HEK293 (cell line): ENCODE data around the gene GNRHR.

Source experiments
- CTCF ChIA-PET: fragments of 350-600 bp; formaldehyde crosslinking; extraction: SDS; loops from one replicate; lab custom pipeline; 2021; ENCODE audit warnings: antibody characterized with exemption; lab: Yijun Ruan, JAX
- POLR2A ChIA-PET: fragments of 300-600 bp; formaldehyde crosslinking; extraction: SDS; loops from one replicate; lab custom pipeline; 2020; ENCODE audit warnings: antibody characterized with exemption, inconsistent platforms; lab: Yijun Ruan, JAX
- H3K27ac ChIP-seq: fragments of 200-500 bp; sonication (Bioruptor generic); 2 replicates; pipeline ENCODE4 v1.5.1; 2014; ENCODE audit warnings: low read depth, low read length, control low read depth, inconsistent platforms; ENCODE audit errors: extremely low read depth
- H3K36me3 ChIP-seq, 2 experiments: fragments of 200-500 bp in 1 of 2; sonication (Bioruptor generic) in 1 of 2; 1 replicate in 1 of 2; 2 replicates in 1 of 2; pipeline ENCODE4 v1.5.1; 2014 to 2017; ENCODE audit warnings: inconsistent platforms in 2 of 2, low read length in 2 of 2; ENCODE audit not compliant: control insufficient read depth in 2 of 2, insufficient read depth in 1 of 2
- H3K4me1 ChIP-seq: fragments of 200-500 bp; sonication (Bioruptor generic); 2 replicates; pipeline ENCODE4 v1.5.1; 2014; ENCODE audit warnings: mild to moderate bottlenecking, low read length, inconsistent platforms; ENCODE audit not compliant: control insufficient read depth, insufficient read depth
- H3K4me3 ChIP-seq: 2 replicates; pipeline ENCODE4 v1.5.1; 2011; ENCODE audit warnings: low read depth, mild to moderate bottlenecking, control low read depth, low read length, moderate library complexity
- H3K9me3 ChIP-seq: fragments of 200-500 bp; sonication (Bioruptor generic); 2 replicates; pipeline ENCODE4 v1.5.1; 2014; ENCODE audit warnings: low read depth, low read length, inconsistent platforms; ENCODE audit not compliant: control insufficient read depth, insufficient read depth
- EGR2 ChIP-seq: fragments of 450-650 bp; formaldehyde crosslinking; IDR thresholded peaks from 2 replicates; pipeline ENCODE4 v1.5.1; 2016; ENCODE audit warnings: low read depth, missing biosample characterization, missing genetic modification characterization
- ELK4 ChIP-seq: IDR thresholded peaks from 2 replicates; pipeline ENCODE4 v1.6.1; 2011; ENCODE audit warnings: mild to moderate bottlenecking, low read depth, low read length, borderline replicate concordance
- FEZF1 ChIP-seq: fragments of 450-650 bp; formaldehyde crosslinking; IDR thresholded peaks from 2 replicates; pipeline ENCODE4 v1.5.1; 2016; ENCODE audit warnings: missing biosample characterization, missing genetic modification characterization
- HOXA7 ChIP-seq: sonication (generic); formaldehyde crosslinking; IDR thresholded peaks from 2 replicates; pipeline ENCODE4 v1.8.1; 2022; ENCODE audit warnings: missing genetic modification reagents, borderline replicate concordance
- KLF16 ChIP-seq: fragments of 450-650 bp; formaldehyde crosslinking; IDR thresholded peaks from 2 replicates; pipeline ENCODE4 v1.5.1; 2017; ENCODE audit warnings: missing biosample characterization, missing genetic modification characterization
- KLF8 ChIP-seq: fragments of 450-650 bp; formaldehyde crosslinking; IDR thresholded peaks from 2 replicates; pipeline ENCODE4 v1.5.1; 2016; ENCODE audit warnings: missing biosample characterization, missing genetic modification characterization
- SP2 ChIP-seq: fragments of 450-650 bp; formaldehyde crosslinking; IDR thresholded peaks from 2 replicates; pipeline ENCODE4 v1.5.1; 2016; ENCODE audit warnings: missing biosample characterization, missing genetic modification characterization
- TCF7L2 ChIP-seq: IDR thresholded peaks from 2 replicates; pipeline ENCODE4 v1.6.1; 2011; ENCODE audit warnings: low read depth, mild to moderate bottlenecking, inconsistent platforms, low read length, moderate library complexity, borderline replicate concordance
- YY1 ChIP-seq: fragments of 450-650 bp; formaldehyde crosslinking; IDR thresholded peaks from 2 replicates; pipeline ENCODE4 v1.5.1; 2018; ENCODE audit warnings: missing biosample characterization, missing genetic modification characterization
- ZBTB11 ChIP-seq: fragments of 450-650 bp; formaldehyde crosslinking; conservative IDR thresholded peaks from 2 replicates; pipeline ENCODE4 v1.5.1; 2016; ENCODE audit warnings: low read depth, missing biosample characterization, missing genetic modification characterization
- ZBTB20 ChIP-seq: fragments of 450-650 bp; formaldehyde crosslinking; IDR thresholded peaks from 2 replicates; pipeline ENCODE4 v1.5.1; 2016; ENCODE audit warnings: missing biosample characterization, missing genetic modification characterization
- ZIC2 ChIP-seq: fragments of 450-650 bp; formaldehyde crosslinking; IDR thresholded peaks from 2 replicates; pipeline ENCODE4 v1.5.1; 2016; ENCODE audit warnings: missing biosample characterization, missing genetic modification characterization
- ZNF114 ChIP-seq: fragments of 450-650 bp; formaldehyde crosslinking; IDR thresholded peaks from 2 replicates; pipeline ENCODE4 v1.5.0; 2017; ENCODE audit warnings: missing biosample characterization, missing genetic modification characterization
- ZNF157 ChIP-seq: fragments of 450-650 bp; formaldehyde crosslinking; IDR thresholded peaks from 2 replicates; pipeline ENCODE4 v1.5.1; 2016; ENCODE audit warnings: missing biosample characterization, missing genetic modification characterization
- ZNF174 ChIP-seq: fragments of 450-650 bp; formaldehyde crosslinking; IDR thresholded peaks from 2 replicates; pipeline ENCODE4 v1.5.0; 2017; ENCODE audit warnings: missing biosample characterization, mild to moderate bottlenecking, missing genetic modification characterization
- ZNF274 ChIP-seq, 2 experiments: fragments of 200-500 bp in 1 of 2; fragments of 450-650 bp in 1 of 2; sonication (Bioruptor generic) in 1 of 2; formaldehyde crosslinking in 1 of 2; IDR thresholded peaks; 2 replicates each; pipeline versions ENCODE4 v1.5.1 to v1.6.1; 2014 to 2016; ENCODE audit warnings: borderline replicate concordance in 1 of 2, inconsistent platforms in 1 of 2, low read length in 1 of 2, missing biosample characterization in 1 of 2, missing genetic modification characterization in 1 of 2
- ZNF292 ChIP-seq: fragments of 450-650 bp; formaldehyde crosslinking; IDR thresholded peaks from 2 replicates; pipeline ENCODE4 v1.5.1; 2016; ENCODE audit warnings: low read depth, missing biosample characterization, missing genetic modification characterization, borderline replicate concordance
- ZNF354C ChIP-seq: fragments of 450-650 bp; formaldehyde crosslinking; IDR thresholded peaks from 2 replicates; pipeline ENCODE4 v1.5.1; 2016; ENCODE audit warnings: missing biosample characterization, missing genetic modification characterization, low read depth, borderline replicate concordance
- ZNF362 ChIP-seq: fragments of 450-650 bp; formaldehyde crosslinking; IDR thresholded peaks from 2 replicates; pipeline ENCODE4 v1.5.1; 2016; ENCODE audit warnings: missing biosample characterization, missing genetic modification characterization
- ZNF658 ChIP-seq: fragments of 450-650 bp; formaldehyde crosslinking; IDR thresholded peaks from 2 replicates; pipeline ENCODE4; 2016; ENCODE audit warnings: missing biosample characterization, missing genetic modification characterization
- ZSCAN16 ChIP-seq: fragments of 450-650 bp; formaldehyde crosslinking; IDR thresholded peaks from 2 replicates; pipeline ENCODE4 v1.5.1; 2016; ENCODE audit warnings: missing biosample characterization, missing genetic modification characterization
- ZSCAN30 ChIP-seq: fragments of 450-650 bp; IDR thresholded peaks from 2 replicates; pipeline ENCODE4 v1.5.1; 2018; ENCODE audit warnings: missing biosample characterization, mild to moderate bottlenecking, missing genetic modification characterization, moderate library complexity

GNRHR gene

GRCh38 chr4:67714955-67715354 is 39.2 kb downstream of the GNRHR start (continued):
- no peak for TF ChIP-seq ZSCAN16
- TF ChIP-seq ZNF274 (IDR thresholded peaks at IDR 0.05; ENCODE audit: low read length), result no peak
- TF ChIP-seq ZNF274 (tag by site-specific recombination; IDR thresholded peaks at IDR 0.05; ENCODE audit: borderline replicate concordance), result no peak

GRCh38 chr4:67714248-67714583 is 40.0 kb downstream of the GNRHR start:
- ChIA-PET CTCF (interaction anchor here (0.6 to 2.7 kb wide), 2 partner anchors 11 to 32 kb away, joined by 3 to 12 read pairs; no protein-coding TSS in a partner anchor), POLR2A (interaction anchor here (0.6 kb wide), 1 partner anchor 329 kb away, joined by 3 read pairs; no protein-coding TSS in a partner anchor)
- TF ChIP-seq ZBTB20 (tag by site-specific recombination) (no peak), EGR2 (no peak), YY1 (tag by site-specific recombination) (no peak), ELK4 (no peak), ZNF362 (tag by site-specific recombination) (no peak), ZNF174 (tag by site-specific recombination) (no peak), ZNF292 (tag by site-specific recombination) (no peak), SP2 (no peak), KLF8 (tag by site-specific recombination) (no peak), HOXA7 (CRISPR knock-in tag) (no peak), ZBTB11 (tag by site-specific recombination) (no peak), ZIC2 (tag by site-specific recombination) (no peak), TCF7L2 (no peak), ZNF157 (tag by site-specific recombination) (no peak), ZSCAN30 (no peak), ZNF114 (tag by site-specific recombination) (no peak), FEZF1 (tag by site-specific recombination) (no peak), ZNF354C (tag by site-specific recombination) (no peak), KLF16 (tag by site-specific recombination) (no peak), ZNF658 (tag by site-specific recombination) (no peak)
- no peaks in the 10 kb centered on the region for H3K9me3 ChIP-seq
- H3K4me1 ChIP-seq, result no peaks in the 10 kb centered on the region
- no peak overlapping the region for H3K4me3 ChIP-seq
- H3K36me3 ChIP-seq, result no peaks in the 10 kb centered on the region
- H3K27ac ChIP-seq, result no peak overlapping the region
